ENCODE data around the gene LEPR.
"Not testable (repeated sequence)": the region's sequence is repeated elsewhere in the genome, so short reads cannot be mapped to it uniquely, and the experiment has no call there.

GRCh38 chr1:65455678-65456077 lies 35.2 kb downstream of the LEPR start:
- TF ChIP-seq CTCF (optimal IDR thresholded peaks at IDR 0.05 in 1 of 3, IDR thresholded peaks at IDR 0.05 in 1 of 3, conservative IDR thresholded peaks at IDR 0.05 in 1 of 3; ENCODE audit: extremely low read depth in 1 of 3, insufficient read depth in 2 of 3, low read length in 3 of 3); EZH2 (IDR thresholded peaks at IDR 0.05; ENCODE audit: low read length): not testable (repeated sequence)

Measured in keratinocyte (primary cell).